MCF 10A (cell line): ENCODE results near the gene UBXN2A. TPM values are rescaled to one million over a fixed set of nuclear protein-coding genes. Genes with fewer than 3 reads are reported as not detected.

ENCODE experiments used
- BruUV-seq: library from RNA; stranded (reverse); fragments of 400-500 nt; replicated peaks from 2 replicates; lab custom pipeline; 2021; lab: Mats Ljungman, UMichigan
- CTCF ChIA-PET: fragments of 300-600 bp; sonication (Branson Sonifier 250); formaldehyde crosslinking; extraction: SDS; loops from one replicate; lab custom pipeline; 2021; ENCODE audit warnings: antibody characterized with exemption, inconsistent platforms; lab: Yijun Ruan, JAX
- POLR2A ChIA-PET: fragments of 300-600, 350-650 bp; sonication (Branson Sonifier 250); formaldehyde crosslinking; extraction: SDS; loops from one replicate; lab custom pipeline; 2020; ENCODE audit warnings: antibody characterized with exemption, inconsistent platforms; lab: Yijun Ruan, JAX
- DNase-seq: peaks from one replicate; pipeline ENCODE4 v3.0.0-alpha.2; 2018; ENCODE audit not compliant: unreplicated experiment
- H3K27ac Mint-ChIP-seq: one replicate; pipeline ENCODE4 v1.8.0; 2022; ENCODE audit warnings: mild to moderate bottlenecking, low read depth, mixed read lengths; ENCODE audit not compliant: unreplicated experiment
- H3K27me3 Mint-ChIP-seq: one replicate; pipeline ENCODE4 v1.8.0; 2022; ENCODE audit warnings: mixed read lengths; ENCODE audit not compliant: insufficient read depth, unreplicated experiment
- H3K36me3 Mint-ChIP-seq: one replicate; pipeline ENCODE4 v1.8.0; 2022; ENCODE audit warnings: mild to moderate bottlenecking, moderate library complexity, mixed read lengths; ENCODE audit not compliant: insufficient read depth, unreplicated experiment
- H3K4me1 Mint-ChIP-seq: one replicate; pipeline ENCODE4 v1.8.0; 2022; ENCODE audit warnings: mixed read lengths; ENCODE audit not compliant: insufficient read depth, unreplicated experiment
- H3K4me3 Mint-ChIP-seq: one replicate; pipeline ENCODE4 v1.8.0; 2022; ENCODE audit warnings: mild to moderate bottlenecking, moderate library complexity, mixed read lengths; ENCODE audit not compliant: unreplicated experiment
- H3K9me3 Mint-ChIP-seq: one replicate; pipeline ENCODE4 v1.8.0; 2022; ENCODE audit warnings: mixed read lengths; ENCODE audit not compliant: unreplicated experiment
- CTCF ChIP-seq: fragments of 200-600 bp; IDR thresholded peaks from one replicate; pipeline ENCODE4 v1.8.0; 2022; ENCODE audit warnings: antibody characterized with exemption, mild to moderate bottlenecking; ENCODE audit not compliant: unreplicated experiment
- intact Hi-C: fragments of 100-400 bp; cut with micrococcal nuclease; formaldehyde crosslinking; loops from 2 replicates; pipeline ENCODE4 v1.14.1; 2022
- total RNA-seq: library from RNA; stranded (reverse); gene quantifications from 2 replicates; pipeline ENCODE4 v1.2.3, GENCODE V29; 2022

The UBXN2A gene
- total RNA-seq, 1 experiment from 2014 or later: 13.0 TPM

- peak; percentile 30 for DNase-seq
- peaks cover 38% of the 10 kb centered on the region for H3K4me1 Mint-ChIP-seq
- H3K27me3 Mint-ChIP-seq: no peaks in the 10 kb centered on the region
- H3K36me3 Mint-ChIP-seq: peaks cover 18% of the 10 kb centered on the region
- intact Hi-C loops: loop anchor here (2.0 to 10.0 kb wide), 3 partner anchors 88 to 458 kb away; partner anchors contain the start of gene SF3B6
- ChIA-PET CTCF (interaction anchor here (0.5 to 5.1 kb wide), 32 partner anchors 9 to 802 kb away, joined by 3 to 50 read pairs (median 4); partner anchors contain the start of genes SF3B6, TP53I3, UBXN2A and WDCP), POLR2A (interaction anchor here (0.7 to 6.6 kb wide), 27 partner anchors 8 to 729 kb away, joined by 3 to 150 read pairs (median 7); partner anchors contain the start of genes FAM228B, SF3B6, TP53I3 and UBXN2A)
- H3K4me3 Mint-ChIP-seq: peak overlapping the region; percentile 98
- H3K27ac Mint-ChIP-seq: peak overlapping the region; percentile 99
- TF ChIP-seq CTCF: no peak
- no peaks in the 10 kb centered on the region for H3K9me3 Mint-ChIP-seq
- no TSS peak for BruUV-seq
These were observed 13.9 kb upstream of the UBXN2A start for GRCh38 chr2:23926290-23926749.

- H3K27ac Mint-ChIP-seq: peak within 1 kb of the TSS; percentile 99
- BruUV-seq: no TSS peak
These were observed 13.3 kb upstream of the UBXN2A start, which contains the start of gene ATAD2B for GRCh38 chr2:23926750-23927571. Gene ATAD2B (minus strand): TSS chr2:23927123. CDS start chr2:23926770, 353 bp downstream.

DNA sequence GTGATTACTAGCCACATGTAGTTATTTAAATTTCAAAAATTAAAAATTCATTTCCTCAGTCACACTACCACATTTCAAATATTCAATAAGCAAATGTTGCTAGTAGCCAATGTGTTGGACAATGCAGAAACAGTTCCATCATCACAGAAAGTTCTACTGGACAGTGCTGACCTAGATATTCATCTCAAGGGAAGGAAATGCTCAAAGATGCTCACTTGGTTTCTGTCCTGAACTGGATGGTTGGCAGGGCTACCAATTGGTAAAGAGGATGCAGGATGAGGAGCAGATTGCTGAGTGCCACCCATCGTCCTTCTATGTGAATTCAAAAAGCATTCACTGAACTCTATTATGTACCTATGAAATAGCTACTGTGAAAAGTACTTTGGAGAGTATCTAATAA is 6.0 kb upstream of the UBXN2A start:
- ChIA-PET CTCF (interaction anchor here (0.6 to 1.1 kb wide), 3 partner anchors 9 to 1344 kb away, joined by 3 read pairs; no protein-coding TSS in a partner anchor), POLR2A (interaction anchor here (0.6 to 0.7 kb wide), 3 partner anchors 113 to 1725 kb away, joined by 3 read pairs; no protein-coding TSS in a partner anchor)
- DNase-seq: no peak

More at GRCh38 chr2:23926750-23927571, 13.3 kb upstream of the UBXN2A start, which contains the start of gene ATAD2B:
- Mint-ChIP-seq H3K36me3 (peaks cover 18% of the 10 kb centered on the region), H3K4me3 (peak within 1 kb of the TSS; percentile 98), H3K9me3 (no peaks in the 10 kb centered on the region), H3K27me3 (no peaks in the 10 kb centered on the region), H3K4me1 (peaks cover 37% of the 10 kb centered on the region)
- intact Hi-C loops: loop anchor here (1.0 to 10.0 kb wide), 6 partner anchors 12 to 458 kb away; partner anchors contain the start of genes SF3B6 and TP53I3
- DNase-seq: peak; percentile 92
- ChIA-PET POLR2A (interaction anchor here (0.6 to 6.6 kb wide), 37 partner anchors 9 to 544 kb away, joined by 3 to 150 read pairs (median 5); partner anchors contain the start of genes FAM228B, FKBP1B, SF3B6 and TP53I3), CTCF (interaction anchor here (0.5 to 5.1 kb wide), 48 partner anchors 8 to 1350 kb away, joined by 3 to 50 read pairs (median 4); partner anchors contain the start of genes TP53I3, UBXN2A and WDCP)
- peak; percentile 83 for TF ChIP-seq CTCF

More for the DNA sequence above, 6.0 kb upstream of the UBXN2A start:
- H3K27me3 Mint-ChIP-seq: no peaks in the 10 kb centered on the region
- TF ChIP-seq CTCF: no peak
- H3K36me3 Mint-ChIP-seq: peaks cover 7% of the 10 kb centered on the region
- no peak overlapping the region for H3K27ac Mint-ChIP-seq
- no peaks in the 10 kb centered on the region for H3K9me3 Mint-ChIP-seq
- no peak overlapping the region for H3K4me3 Mint-ChIP-seq
- H3K4me1 Mint-ChIP-seq: peaks cover 4% of the 10 kb centered on the region
- no TSS peak for BruUV-seq
- intact Hi-C loops: no loop called here
